ENCODE results near the gene LYST. TPM values are rescaled to one million over a fixed set of nuclear protein-coding genes. Genes with fewer than 3 reads are reported as not detected.
"Not testable (repeated sequence)": the region's sequence is repeated elsewhere in the genome, so short reads cannot be mapped to it uniquely, and the experiment has no call there.

Gene LYST, protein sequence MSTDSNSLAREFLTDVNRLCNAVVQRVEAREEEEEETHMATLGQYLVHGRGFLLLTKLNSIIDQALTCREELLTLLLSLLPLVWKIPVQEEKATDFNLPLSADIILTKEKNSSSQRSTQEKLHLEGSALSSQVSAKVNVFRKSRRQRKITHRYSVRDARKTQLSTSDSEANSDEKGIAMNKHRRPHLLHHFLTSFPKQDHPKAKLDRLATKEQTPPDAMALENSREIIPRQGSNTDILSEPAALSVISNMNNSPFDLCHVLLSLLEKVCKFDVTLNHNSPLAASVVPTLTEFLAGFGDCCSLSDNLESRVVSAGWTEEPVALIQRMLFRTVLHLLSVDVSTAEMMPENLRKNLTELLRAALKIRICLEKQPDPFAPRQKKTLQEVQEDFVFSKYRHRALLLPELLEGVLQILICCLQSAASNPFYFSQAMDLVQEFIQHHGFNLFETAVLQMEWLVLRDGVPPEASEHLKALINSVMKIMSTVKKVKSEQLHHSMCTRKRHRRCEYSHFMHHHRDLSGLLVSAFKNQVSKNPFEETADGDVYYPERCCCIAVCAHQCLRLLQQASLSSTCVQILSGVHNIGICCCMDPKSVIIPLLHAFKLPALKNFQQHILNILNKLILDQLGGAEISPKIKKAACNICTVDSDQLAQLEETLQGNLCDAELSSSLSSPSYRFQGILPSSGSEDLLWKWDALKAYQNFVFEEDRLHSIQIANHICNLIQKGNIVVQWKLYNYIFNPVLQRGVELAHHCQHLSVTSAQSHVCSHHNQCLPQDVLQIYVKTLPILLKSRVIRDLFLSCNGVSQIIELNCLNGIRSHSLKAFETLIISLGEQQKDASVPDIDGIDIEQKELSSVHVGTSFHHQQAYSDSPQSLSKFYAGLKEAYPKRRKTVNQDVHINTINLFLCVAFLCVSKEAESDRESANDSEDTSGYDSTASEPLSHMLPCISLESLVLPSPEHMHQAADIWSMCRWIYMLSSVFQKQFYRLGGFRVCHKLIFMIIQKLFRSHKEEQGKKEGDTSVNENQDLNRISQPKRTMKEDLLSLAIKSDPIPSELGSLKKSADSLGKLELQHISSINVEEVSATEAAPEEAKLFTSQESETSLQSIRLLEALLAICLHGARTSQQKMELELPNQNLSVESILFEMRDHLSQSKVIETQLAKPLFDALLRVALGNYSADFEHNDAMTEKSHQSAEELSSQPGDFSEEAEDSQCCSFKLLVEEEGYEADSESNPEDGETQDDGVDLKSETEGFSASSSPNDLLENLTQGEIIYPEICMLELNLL (N-terminal part only)
- 72.4 TPM for total RNA-seq
- long read RNA-seq, partial matches to known transcripts = 28 of 41 reads
- long read RNA-seq, other reads (novel, unspliced or antisense) = 13 of 41 reads

DNA sequence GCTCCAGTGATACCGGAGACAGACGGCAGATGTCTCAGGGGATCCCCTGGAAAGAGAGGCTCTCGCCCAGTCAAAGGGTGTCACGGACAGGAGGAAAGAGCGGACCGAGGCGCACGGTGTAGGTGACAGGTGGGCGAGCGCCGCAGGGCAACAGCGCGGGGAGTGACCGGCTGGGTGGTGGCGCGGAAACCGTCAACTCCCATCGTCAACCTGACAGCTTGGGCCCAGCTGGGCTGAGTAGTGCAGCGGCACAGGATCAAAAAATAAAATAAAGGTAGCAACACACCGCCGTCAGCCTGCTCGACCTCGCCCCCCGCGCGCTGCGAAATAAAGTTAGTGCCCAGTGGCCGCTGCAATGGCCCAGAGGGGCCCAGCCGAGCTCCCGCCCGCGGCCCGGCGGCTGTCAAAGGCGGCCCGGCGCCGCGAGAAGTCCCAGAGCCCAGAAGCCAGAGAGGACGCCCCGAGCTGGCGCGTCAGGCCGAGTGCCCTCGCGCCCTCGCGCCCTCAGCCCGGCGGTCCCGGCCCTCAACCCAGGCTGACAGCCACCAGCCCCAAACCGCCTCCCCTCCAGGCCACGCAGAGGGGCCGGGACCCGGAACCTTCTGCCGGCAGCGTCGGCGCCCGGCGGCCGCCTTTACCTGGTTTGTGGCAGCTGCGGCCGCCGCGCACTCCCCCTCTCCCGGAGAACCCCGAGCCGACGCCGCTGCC lies at the start of gene LYST:
LYST (minus strand) TSS at position 702 of the 708 bp plus-strand sequence. CDS start 36,489 bp downstream, outside the sequence.
- TF ChIP-seq, protein P1, sequence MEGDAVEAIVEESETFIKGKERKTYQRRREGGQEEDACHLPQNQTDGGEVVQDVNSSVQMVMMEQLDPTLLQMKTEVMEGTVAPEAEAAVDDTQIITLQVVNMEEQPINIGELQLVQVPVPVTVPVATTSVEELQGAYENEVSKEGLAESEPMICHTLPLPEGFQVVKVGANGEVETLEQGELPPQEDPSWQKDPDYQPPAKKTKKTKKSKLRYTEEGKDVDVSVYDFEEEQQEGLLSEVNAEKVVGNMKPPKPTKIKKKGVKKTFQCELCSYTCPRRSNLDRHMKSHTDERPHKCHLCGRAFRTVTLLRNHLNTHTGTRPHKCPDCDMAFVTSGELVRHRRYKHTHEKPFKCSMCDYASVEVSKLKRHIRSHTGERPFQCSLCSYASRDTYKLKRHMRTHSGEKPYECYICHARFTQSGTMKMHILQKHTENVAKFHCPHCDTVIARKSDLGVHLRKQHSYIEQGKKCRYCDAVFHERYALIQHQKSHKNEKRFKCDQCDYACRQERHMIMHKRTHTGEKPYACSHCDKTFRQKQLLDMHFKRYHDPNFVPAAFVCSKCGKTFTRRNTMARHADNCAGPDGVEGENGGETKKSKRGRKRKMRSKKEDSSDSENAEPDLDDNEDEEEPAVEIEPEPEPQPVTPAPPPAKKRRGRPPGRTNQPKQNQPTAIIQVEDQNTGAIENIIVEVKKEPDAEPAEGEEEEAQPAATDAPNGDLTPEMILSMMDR (IDR thresholded peaks at IDR 0.05) = no peak
- no peaks in the 10 kb centered on the region for H3K9me3 ChIP-seq
- H3K27me3 ChIP-seq (ENCODE audit: low read depth) = no peaks in the 10 kb centered on the region
- H3K4me3 ChIP-seq = peak within 1 kb of the TSS; percentile 95
- DNase-seq (peak; percentile 70), ATAC-seq (peak; percentile 80 to 81)
- H3K4me1 ChIP-seq = peaks cover 44% of the 10 kb centered on the region
- intact Hi-C loops (cut with DNase I) = no loop called here
- no peaks in the 10 kb centered on the region for H3K36me3 ChIP-seq
- H3K27ac ChIP-seq = peak within 1 kb of the TSS; percentile 99

DNA sequence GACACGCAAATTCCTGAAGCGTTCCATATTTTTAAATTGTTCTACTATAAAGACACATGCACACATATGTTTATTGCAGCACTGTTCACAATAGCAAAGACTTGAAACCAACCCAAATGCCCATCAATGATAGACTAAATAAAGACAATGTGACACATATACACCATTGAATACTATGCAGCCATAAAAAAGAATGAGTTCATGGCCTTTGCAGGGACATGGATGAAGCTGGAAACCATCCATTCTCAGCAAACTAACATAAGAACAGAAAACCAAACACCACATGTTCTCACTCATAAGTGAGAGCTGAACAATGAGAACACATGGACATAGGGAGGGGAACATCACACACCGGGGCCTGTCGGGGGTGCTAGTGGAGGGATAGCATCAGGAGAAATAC lies 48.8 kb upstream of the LYST start:
- intact Hi-C loops (cut with DNase I); H3K4me3 ChIP-seq; H3K27ac ChIP-seq; H3K27me3 ChIP-seq (ENCODE audit: low read depth); ATAC-seq; H3K9me3 ChIP-seq; DNase-seq; H3K36me3 ChIP-seq: not testable (repeated sequence)
- peaks cover 49% of the 10 kb centered on the region for H3K4me1 ChIP-seq

DNA sequence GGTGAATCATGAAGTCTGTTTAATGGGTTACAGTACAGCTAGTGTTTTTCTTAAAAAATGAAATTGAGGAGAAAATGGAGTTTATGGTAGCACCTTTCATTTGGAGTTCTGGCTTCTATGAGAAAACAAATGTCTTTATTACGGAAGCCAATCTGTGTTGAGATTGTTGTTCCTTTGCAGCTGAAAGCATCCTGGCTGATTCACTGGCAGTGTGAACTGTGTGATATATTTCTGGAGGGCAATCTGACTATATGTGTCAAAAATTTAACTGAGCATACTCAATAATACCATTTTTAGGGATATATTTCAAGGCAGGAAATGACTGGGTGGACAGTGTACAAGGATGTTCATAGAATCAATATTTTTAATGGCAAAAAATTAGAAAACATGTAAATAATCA lies 46.6 kb upstream of the LYST start:
- Histone ChIP-seq H3K27ac (no peak overlapping the region), H3K27me3 (ENCODE audit: low read depth) (no peaks in the 10 kb centered on the region), H3K36me3 (no peaks in the 10 kb centered on the region), H3K4me1 (peaks cover 37% of the 10 kb centered on the region), H3K9me3 (no peaks in the 10 kb centered on the region), H3K4me3 (no peak overlapping the region)
- DNase-seq = no peak
- intact Hi-C loops (cut with DNase I) = no loop called here
- TF ChIP-seq, protein P1 (IDR thresholded peaks at IDR 0.05) = no peak
- ATAC-seq = no peak

- peaks cover 22% of the 10 kb centered on the region for H3K4me1 ChIP-seq
- H3K9me3 ChIP-seq = no peaks in the 10 kb centered on the region
- no peak overlapping the region for H3K27ac ChIP-seq
- ATAC-seq (no peak), DNase-seq (no peak)
- no peaks in the 10 kb centered on the region for H3K36me3 ChIP-seq
- H3K27me3 ChIP-seq (ENCODE audit: low read depth) = no peaks in the 10 kb centered on the region
- TF ChIP-seq, protein P1 (IDR thresholded peaks at IDR 0.05) = no peak
- no peak overlapping the region for H3K4me3 ChIP-seq
- intact Hi-C loops (cut with DNase I) = no loop called here
Measured at GRCh38 chr1:235911876-235912275, 45.2 kb upstream of the LYST start.

DNA sequence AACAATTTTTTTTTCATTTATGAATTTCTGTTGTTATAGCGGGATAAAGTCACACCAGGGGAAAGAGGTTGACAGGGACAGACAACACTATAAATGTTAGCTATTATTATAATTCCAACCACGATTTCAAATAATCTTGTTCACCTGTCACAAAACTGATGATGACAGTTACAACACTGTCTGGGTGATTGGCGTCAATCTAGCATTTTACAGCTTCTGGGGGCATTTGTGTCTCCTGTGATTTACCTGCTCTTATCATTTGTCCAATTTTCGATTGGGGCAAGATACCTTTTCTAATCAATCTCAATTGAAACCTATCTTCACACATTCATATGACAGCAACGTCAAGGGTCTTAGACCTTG lies 44.6 kb upstream of the LYST start:
- ATAC-seq (no peak), DNase-seq (no peak)
- H3K27me3 ChIP-seq (ENCODE audit: low read depth) = no peaks in the 10 kb centered on the region
- no peak overlapping the region for H3K4me3 ChIP-seq
- H3K4me1 ChIP-seq = peaks cover 16% of the 10 kb centered on the region
- intact Hi-C loops (cut with DNase I) = no loop called here
- no peaks in the 10 kb centered on the region for H3K36me3 ChIP-seq
- no peak overlapping the region for H3K27ac ChIP-seq
- H3K9me3 ChIP-seq = no peaks in the 10 kb centered on the region
- TF ChIP-seq, protein P1 (IDR thresholded peaks at IDR 0.05) = no peak
